Endothelial cell (in vitro differentiated cells): Measurements from ENCODE around the gene TMEM221. TPM values are rescaled to one million over a fixed set of nuclear protein-coding genes. Genes with fewer than 3 reads are reported as not detected.

Experiments used
- DNase-seq: peaks from one replicate; pipeline ENCODE4 v3.0.0; 2021; ENCODE audit warnings: low spot score
- H3K27ac Mint-ChIP-seq: one replicate; pipeline ENCODE4 v1.8.0; 2021; ENCODE audit warnings: mixed read lengths, inconsistent platforms; ENCODE audit not compliant: unreplicated experiment
- H3K27me3 Mint-ChIP-seq: one replicate; pipeline ENCODE4 v1.8.0; 2021; ENCODE audit warnings: mild to moderate bottlenecking, moderate library complexity, mixed read lengths, inconsistent platforms; ENCODE audit not compliant: unreplicated experiment
- H3K36me3 Mint-ChIP-seq: one replicate; pipeline ENCODE4 v1.8.0; 2021; ENCODE audit warnings: mild to moderate bottlenecking, low read depth, mixed read lengths, inconsistent platforms; ENCODE audit not compliant: unreplicated experiment
- H3K4me1 Mint-ChIP-seq: one replicate; pipeline ENCODE4 v1.8.0; 2021; ENCODE audit warnings: mild to moderate bottlenecking, mixed read lengths, inconsistent platforms; ENCODE audit not compliant: unreplicated experiment
- H3K4me3 Mint-ChIP-seq: one replicate; pipeline ENCODE4 v1.8.0; 2021; ENCODE audit warnings: mild to moderate bottlenecking, mixed read lengths, inconsistent platforms; ENCODE audit not compliant: unreplicated experiment
- H3K9me3 Mint-ChIP-seq: one replicate; pipeline ENCODE4 v1.8.0; 2021; ENCODE audit warnings: mixed read lengths, inconsistent platforms; ENCODE audit not compliant: unreplicated experiment
- total RNA-seq: library from RNA; stranded (reverse); fragmentation: NEBNext Ultra II Directional; extraction: Animal tissue kit (Norgen Biotek cat#: 25700); gene quantifications from one replicate; pipeline ENCODE4 v1.2.1, GENCODE V29; 2021; ENCODE audit not compliant: unreplicated experiment
- TF ChIP-seq, protein P1 (sequence below): fragments of 200-600 bp; sonication (generic); IDR thresholded peaks from one replicate; pipeline ENCODE4 v1.5.0; 2021; ENCODE audit warnings: antibody characterized with exemption; ENCODE audit not compliant: unreplicated experiment

The TMEM221 gene
- total RNA-seq, 1 donor from 2014 or later = 1.4 TPM

DNA sequence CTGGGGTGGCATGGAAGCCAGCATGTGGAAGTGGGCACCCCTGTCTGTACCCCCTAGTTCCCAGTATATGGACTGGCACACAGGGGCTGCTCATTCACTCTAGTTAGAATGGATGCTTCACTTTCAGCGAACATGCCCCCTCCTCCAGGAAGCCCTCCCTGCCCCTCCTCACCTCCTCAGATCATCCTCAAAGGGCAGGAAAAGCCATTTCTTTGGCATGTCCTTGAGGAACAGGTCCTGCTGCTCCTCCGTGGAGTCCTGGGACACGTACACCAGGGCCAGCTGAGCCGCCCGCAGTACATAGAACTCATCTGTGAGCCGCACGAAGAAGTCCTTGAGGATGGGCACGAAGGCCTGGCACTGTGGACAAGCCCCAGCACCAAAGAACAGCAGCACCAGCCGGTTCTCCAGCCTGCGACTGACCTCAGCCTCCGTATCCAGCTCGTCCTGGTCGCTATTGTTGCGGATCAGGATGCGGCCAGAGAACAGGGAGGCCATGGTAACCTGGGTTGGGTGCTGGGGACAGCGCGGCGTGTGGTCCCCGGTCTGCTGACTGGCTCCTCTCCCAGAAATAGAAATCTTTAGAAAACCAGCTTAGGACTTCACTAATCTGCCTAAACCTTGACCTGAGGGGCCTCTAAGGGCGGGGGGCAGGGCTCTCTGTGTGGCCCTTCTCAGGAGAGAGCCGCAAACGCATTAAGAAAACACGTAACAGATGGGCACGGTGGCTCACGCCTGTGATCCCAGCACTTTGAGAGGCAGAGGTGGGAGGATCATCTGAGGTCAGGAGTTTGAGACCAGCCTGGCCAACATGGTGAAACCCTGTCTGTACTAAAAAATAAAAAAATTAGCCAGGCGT, 12.1 kb upstream of the TMEM221 start, which contains the start of gene NXNL1:
NXNL1 (minus strand) TSS at position 555 of the 859 bp plus-strand sequence; CDS start at position 498, 57 bp downstream.
- no peaks in the 10 kb centered on the region for H3K9me3 Mint-ChIP-seq
- no peak within 1 kb of the TSS for H3K27ac Mint-ChIP-seq
- DNase-seq = no peak
- TF ChIP-seq, protein P1, sequence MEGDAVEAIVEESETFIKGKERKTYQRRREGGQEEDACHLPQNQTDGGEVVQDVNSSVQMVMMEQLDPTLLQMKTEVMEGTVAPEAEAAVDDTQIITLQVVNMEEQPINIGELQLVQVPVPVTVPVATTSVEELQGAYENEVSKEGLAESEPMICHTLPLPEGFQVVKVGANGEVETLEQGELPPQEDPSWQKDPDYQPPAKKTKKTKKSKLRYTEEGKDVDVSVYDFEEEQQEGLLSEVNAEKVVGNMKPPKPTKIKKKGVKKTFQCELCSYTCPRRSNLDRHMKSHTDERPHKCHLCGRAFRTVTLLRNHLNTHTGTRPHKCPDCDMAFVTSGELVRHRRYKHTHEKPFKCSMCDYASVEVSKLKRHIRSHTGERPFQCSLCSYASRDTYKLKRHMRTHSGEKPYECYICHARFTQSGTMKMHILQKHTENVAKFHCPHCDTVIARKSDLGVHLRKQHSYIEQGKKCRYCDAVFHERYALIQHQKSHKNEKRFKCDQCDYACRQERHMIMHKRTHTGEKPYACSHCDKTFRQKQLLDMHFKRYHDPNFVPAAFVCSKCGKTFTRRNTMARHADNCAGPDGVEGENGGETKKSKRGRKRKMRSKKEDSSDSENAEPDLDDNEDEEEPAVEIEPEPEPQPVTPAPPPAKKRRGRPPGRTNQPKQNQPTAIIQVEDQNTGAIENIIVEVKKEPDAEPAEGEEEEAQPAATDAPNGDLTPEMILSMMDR = no peak
- H3K4me3 Mint-ChIP-seq = no peak within 1 kb of the TSS
- H3K36me3 Mint-ChIP-seq = no peaks in the 10 kb centered on the region
- H3K27me3 Mint-ChIP-seq = peaks cover 2% of the 10 kb centered on the region
- no peaks in the 10 kb centered on the region for H3K4me1 Mint-ChIP-seq

DNA sequence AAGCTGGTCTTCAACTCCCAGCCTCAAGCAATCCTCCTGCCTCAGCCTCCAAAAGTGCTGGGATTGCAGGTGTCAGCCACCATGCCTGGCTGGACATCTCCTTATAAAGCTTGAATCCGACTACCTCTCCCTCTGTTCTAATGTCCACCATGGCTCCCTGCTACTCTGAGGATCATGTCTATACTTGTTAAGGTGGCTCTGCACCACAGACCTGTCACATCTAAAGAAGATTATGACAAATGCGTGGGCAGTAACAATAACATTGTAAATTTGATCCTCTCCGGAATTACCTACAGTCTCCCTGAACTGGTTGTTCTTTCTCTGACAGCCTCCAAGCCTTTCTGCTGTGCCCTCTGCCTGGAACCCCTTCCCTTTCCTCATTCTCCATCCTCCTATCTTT, 10.5 kb upstream of the TMEM221 start:
- H3K27ac Mint-ChIP-seq = no peak overlapping the region
- TF ChIP-seq, protein P1 = no peak
- H3K4me3 Mint-ChIP-seq = no peak overlapping the region
- H3K36me3 Mint-ChIP-seq = no peaks in the 10 kb centered on the region
- no peaks in the 10 kb centered on the region for H3K4me1 Mint-ChIP-seq
- H3K27me3 Mint-ChIP-seq = peaks cover 3% of the 10 kb centered on the region
- DNase-seq = no peak
- no peaks in the 10 kb centered on the region for H3K9me3 Mint-ChIP-seq

DNA sequence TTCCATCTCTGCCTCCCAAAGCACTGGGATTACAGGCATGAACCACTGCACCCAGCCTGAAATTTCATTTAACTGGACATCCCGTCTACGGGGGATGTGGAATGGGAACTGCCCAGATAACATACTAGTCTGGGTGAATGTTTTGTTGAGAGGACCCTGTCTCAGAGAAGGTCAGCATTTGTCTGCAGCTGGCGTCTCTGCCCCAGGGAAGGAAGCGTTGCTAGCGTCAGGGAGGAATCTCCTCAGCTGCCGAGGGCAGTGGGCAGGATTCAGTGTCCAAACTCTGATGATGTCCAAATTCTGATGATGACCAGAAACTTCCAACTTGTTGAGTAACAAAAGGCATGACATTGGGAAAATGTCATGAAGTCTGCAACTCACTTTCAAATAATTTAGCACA, 9.1 kb upstream of the TMEM221 start:
- no peak for DNase-seq
- no peaks in the 10 kb centered on the region for H3K36me3 Mint-ChIP-seq
- H3K4me3 Mint-ChIP-seq = no peak overlapping the region
- TF ChIP-seq, protein P1 = no peak
- peaks cover 6% of the 10 kb centered on the region for H3K27me3 Mint-ChIP-seq
- H3K4me1 Mint-ChIP-seq = no peaks in the 10 kb centered on the region
- no peaks in the 10 kb centered on the region for H3K9me3 Mint-ChIP-seq
- H3K27ac Mint-ChIP-seq = no peak overlapping the region

DNA sequence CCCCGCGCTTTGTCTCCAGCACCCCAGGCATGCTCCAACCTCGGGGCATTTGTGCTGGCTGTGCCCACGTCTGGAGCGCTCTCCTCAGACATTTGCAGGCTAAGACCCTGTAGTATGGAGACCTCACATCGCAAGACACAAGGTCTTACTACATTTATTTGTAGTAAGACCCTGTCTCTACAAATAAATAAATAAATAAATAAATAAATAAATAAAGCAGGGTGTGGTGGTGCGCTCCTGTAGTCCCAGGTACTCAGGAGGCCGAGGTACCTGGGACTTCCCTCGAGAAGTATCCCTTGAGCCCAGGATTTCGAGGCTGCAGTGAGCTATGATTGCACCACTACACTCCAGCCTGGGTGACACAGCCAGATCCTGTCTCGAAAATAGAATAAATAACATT, 7.7 kb upstream of the TMEM221 start:
- H3K36me3 Mint-ChIP-seq = no peaks in the 10 kb centered on the region
- DNase-seq = no peak
- H3K9me3 Mint-ChIP-seq = no peaks in the 10 kb centered on the region
- H3K4me3 Mint-ChIP-seq = no peak overlapping the region
- no peaks in the 10 kb centered on the region for H3K4me1 Mint-ChIP-seq
- no peak overlapping the region for H3K27ac Mint-ChIP-seq
- TF ChIP-seq, protein P1 = no peak
- peaks cover 6% of the 10 kb centered on the region for H3K27me3 Mint-ChIP-seq
